HFFc6 (cell line): ENCODE results near the gene BCL7C. TPM values are rescaled to one million over a fixed set of nuclear protein-coding genes. Genes with fewer than 3 reads are reported as not detected.
A peak's percentile ranks its signal among the peaks of the same experiment; 100 is the strongest.

Experiments used
- DNase-seq: peaks from one replicate; pipeline ENCODE4 v3.0.0-alpha.2; 2018
- H3K27ac Mint-ChIP-seq: 2 replicates; pipeline ENCODE4 v1.8.0; 2020; ENCODE audit warnings: mild to moderate bottlenecking, mixed read lengths
- H3K27me3 Mint-ChIP-seq: 2 replicates; pipeline ENCODE4 v1.8.0; 2021; ENCODE audit warnings: mild to moderate bottlenecking, moderate library complexity, mixed read lengths; ENCODE audit not compliant: insufficient read depth
- H3K36me3 Mint-ChIP-seq: 2 replicates; pipeline ENCODE4 v1.8.0; 2021; ENCODE audit warnings: low read depth, mixed read lengths
- H3K4me1 Mint-ChIP-seq: 2 replicates; pipeline ENCODE4 v1.8.0; 2020; ENCODE audit warnings: low read depth, mixed read lengths
- H3K4me3 Mint-ChIP-seq: 2 replicates; pipeline ENCODE4 v1.8.0; 2020; ENCODE audit warnings: mild to moderate bottlenecking, moderate library complexity, mixed read lengths
- H3K9me3 Mint-ChIP-seq: 2 replicates; pipeline ENCODE4 v1.8.0; 2020; ENCODE audit warnings: mild to moderate bottlenecking, mixed read lengths
- CTCF ChIP-seq: fragments of 200-600 bp; sonication (generic); IDR thresholded peaks from 2 replicates; pipeline ENCODE4 v1.5.0; 2021; ENCODE audit warnings: antibody characterized with exemption, mild to moderate bottlenecking
- total RNA-seq, 6 experiments: library from RNA; stranded (reverse); fragmentation: NEBNext Ultra II Directional; extraction: Animal tissue kit (Norgen Biotek cat#: 25700); gene quantifications; 2 replicates in 1 of 6; 3 replicates in 5 of 6; pipeline ENCODE4 v1.2.3, GENCODE V29; 2021

Gene BCL7C
- total RNA-seq, 6 experiments from 2014 or later, result 42.7 to 52.7 (median 48.4) TPM

- no peak for DNase-seq
- Mint-ChIP-seq H3K9me3 (no peaks in the 10 kb centered on the region), H3K36me3 (peaks cover 28% of the 10 kb centered on the region), H3K27ac (peak overlapping the region; percentile 19; the same call in 1 of the 2 replicates), H3K4me1 (peaks cover 17% of the 10 kb centered on the region), H3K27me3 (peaks cover 3% of the 10 kb centered on the region; the same call in 1 of the 2 replicates), H3K4me3 (no peak overlapping the region)
- TF ChIP-seq CTCF, result no peak
Measured at GRCh38 chr16:30889721-30890120, 4.2 kb downstream of the BCL7C start.

DNA sequence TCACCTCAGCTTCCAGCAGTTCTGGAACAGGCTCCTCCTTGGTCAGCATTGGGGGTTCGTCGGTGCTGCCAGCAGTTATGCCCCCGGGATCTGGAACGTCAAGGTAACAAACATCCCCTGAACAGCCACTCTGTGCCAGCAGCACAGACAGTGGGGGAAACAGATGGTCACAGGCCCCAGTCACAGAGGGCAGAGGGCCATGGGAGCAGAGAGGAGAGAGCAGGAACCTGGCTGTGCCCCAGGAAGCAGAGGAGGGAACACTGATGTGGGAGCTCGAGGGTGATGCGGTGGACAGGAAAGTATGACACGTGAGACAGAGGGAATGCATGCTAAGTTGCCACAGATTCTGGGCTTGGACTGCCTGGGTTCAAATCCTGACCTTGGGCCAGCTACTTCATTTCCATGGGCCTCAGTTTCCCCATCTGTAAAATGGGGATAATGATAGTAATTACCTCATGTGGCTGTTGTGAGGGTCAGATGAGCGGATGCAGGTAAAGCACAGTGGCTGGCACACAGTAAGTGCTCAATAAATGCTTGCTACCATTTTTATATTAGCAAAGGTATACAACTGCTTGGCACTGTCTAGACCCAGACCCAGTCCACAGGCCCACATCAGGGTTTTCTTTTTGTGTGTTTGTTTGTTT lies 4.9 kb downstream of the BCL7C start:
- DNase-seq, result no peak
- no peak for TF ChIP-seq CTCF
- Mint-ChIP-seq H3K4me1 (peaks cover 11% of the 10 kb centered on the region), H3K9me3 (no peaks in the 10 kb centered on the region), H3K27me3 (peaks cover 3% of the 10 kb centered on the region; the same call in 1 of the 2 replicates), H3K27ac (no peak overlapping the region; the same call in 1 of the 2 replicates), H3K36me3 (peaks cover 28% of the 10 kb centered on the region), H3K4me3 (no peak overlapping the region)

- no peak for DNase-seq
- TF ChIP-seq CTCF, result no peak
- no peaks in the 10 kb centered on the region for H3K9me3 Mint-ChIP-seq
- no peak overlapping the region for H3K4me3 Mint-ChIP-seq
- no peak overlapping the region for H3K27ac Mint-ChIP-seq
- H3K27me3 Mint-ChIP-seq, result peaks cover 3% of the 10 kb centered on the region; the same call in 1 of the 2 replicates
- H3K4me1 Mint-ChIP-seq, result peaks cover 7% of the 10 kb centered on the region
- peaks cover 28% of the 10 kb centered on the region for H3K36me3 Mint-ChIP-seq
Measured at GRCh38 chr16:30887927-30888326, 6.0 kb downstream of the BCL7C start.

DNA sequence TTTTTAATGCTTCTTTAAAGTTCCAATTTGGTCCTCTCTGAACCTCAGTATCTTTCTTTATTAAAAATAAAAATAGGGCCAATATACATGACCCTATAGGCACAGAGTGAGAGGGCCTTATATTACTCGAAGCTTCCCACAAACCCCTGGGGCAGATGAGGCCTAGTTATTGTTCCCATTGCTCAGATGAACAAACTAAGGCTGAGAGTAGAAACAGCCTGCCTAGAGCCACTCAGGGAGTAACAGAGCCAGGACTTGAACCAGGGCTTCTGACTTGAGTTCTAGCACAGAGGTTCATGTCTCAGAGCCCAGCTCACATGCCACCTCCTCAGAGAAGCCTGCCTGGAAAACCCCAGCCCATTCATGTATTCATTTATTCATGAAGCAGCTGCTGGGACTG lies 7.7 kb downstream of the BCL7C start:
- H3K36me3 Mint-ChIP-seq, result peaks cover 19% of the 10 kb centered on the region
- TF ChIP-seq CTCF, result no peak
- H3K27ac Mint-ChIP-seq, result no peak overlapping the region
- DNase-seq, result no peak
- H3K27me3 Mint-ChIP-seq, result peaks cover 3% of the 10 kb centered on the region; the same call in 1 of the 2 replicates
- 0 out of 2 replicates have a peak, but pooled peaks cover 5% of the 10 kb centered on the region for H3K4me1 Mint-ChIP-seq
- no peak overlapping the region for H3K4me3 Mint-ChIP-seq
- no peaks in the 10 kb centered on the region for H3K9me3 Mint-ChIP-seq

- Mint-ChIP-seq H3K27me3 (peaks cover 2% of the 10 kb centered on the region; the same call in 1 of the 2 replicates), H3K4me3 (no peak overlapping the region), H3K9me3 (no peaks in the 10 kb centered on the region), H3K36me3 (peaks cover 16% of the 10 kb centered on the region), H3K4me1 (0 out of 2 replicates have a peak, but pooled peaks cover 5% of the 10 kb centered on the region), H3K27ac (no peak overlapping the region)
- TF ChIP-seq CTCF, result no peak
- DNase-seq, result no peak
Measured at GRCh38 chr16:30885196-30885595, 8.7 kb downstream of the BCL7C start.
